ENCODE results near the gene ZNF329. TPM values are rescaled to one million over a fixed set of nuclear protein-coding genes. Genes with fewer than 3 reads are reported as not detected.

ZNF329 gene
- total and polyA plus RNA-seq, 9 of the 15 experiments (the other 6 are each of a cell fraction or from before 2014, with no cell fraction given) = 0.21 to 3.6 (median 2.2) TPM

DNA sequence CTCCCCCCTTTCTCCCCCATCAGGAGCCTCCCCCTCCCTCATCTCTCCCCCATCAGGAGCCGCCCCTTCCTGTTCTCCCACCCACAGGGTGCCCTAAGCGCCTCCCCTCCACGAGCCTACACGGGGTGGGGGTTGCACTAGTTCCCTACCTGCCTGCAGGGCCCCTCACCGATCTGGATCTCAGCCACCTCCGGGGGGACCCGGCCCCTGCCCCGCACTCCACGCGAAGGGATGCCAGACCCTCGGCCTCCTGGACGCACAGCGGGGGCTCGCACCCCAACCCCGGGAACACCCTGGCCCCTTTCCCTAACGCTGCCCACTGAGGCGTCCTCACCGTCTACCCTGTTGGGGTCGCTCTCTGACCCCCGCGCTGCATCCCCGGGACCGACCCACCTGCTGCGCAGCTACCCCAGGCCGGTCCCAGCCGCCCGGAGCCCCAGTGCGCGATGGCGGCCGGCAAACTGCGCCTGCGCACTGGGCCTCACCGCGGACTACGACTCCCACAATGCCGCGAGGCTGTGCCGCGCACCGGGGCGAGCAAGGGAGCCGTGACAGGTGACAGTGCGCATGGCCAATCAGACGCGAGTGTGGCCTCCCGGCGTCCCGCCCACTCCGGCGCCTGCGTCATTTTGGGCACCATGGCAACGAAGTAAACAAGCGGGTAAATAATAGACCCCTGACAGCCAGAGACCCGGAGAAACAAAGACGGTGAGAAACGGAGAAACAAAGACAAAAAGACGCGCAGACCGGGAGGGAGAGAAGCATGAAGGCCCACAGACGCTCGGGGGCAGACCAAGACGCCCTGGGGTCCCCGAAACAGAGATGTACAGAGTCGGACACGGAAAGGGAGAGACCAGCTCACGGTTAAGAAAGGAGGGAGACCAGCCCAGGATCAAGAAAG lies 52.6 kb downstream of the ZNF329 start, which contains the start of gene ZSCAN18 (continued):
- TF ChIP-seq, protein P1, sequence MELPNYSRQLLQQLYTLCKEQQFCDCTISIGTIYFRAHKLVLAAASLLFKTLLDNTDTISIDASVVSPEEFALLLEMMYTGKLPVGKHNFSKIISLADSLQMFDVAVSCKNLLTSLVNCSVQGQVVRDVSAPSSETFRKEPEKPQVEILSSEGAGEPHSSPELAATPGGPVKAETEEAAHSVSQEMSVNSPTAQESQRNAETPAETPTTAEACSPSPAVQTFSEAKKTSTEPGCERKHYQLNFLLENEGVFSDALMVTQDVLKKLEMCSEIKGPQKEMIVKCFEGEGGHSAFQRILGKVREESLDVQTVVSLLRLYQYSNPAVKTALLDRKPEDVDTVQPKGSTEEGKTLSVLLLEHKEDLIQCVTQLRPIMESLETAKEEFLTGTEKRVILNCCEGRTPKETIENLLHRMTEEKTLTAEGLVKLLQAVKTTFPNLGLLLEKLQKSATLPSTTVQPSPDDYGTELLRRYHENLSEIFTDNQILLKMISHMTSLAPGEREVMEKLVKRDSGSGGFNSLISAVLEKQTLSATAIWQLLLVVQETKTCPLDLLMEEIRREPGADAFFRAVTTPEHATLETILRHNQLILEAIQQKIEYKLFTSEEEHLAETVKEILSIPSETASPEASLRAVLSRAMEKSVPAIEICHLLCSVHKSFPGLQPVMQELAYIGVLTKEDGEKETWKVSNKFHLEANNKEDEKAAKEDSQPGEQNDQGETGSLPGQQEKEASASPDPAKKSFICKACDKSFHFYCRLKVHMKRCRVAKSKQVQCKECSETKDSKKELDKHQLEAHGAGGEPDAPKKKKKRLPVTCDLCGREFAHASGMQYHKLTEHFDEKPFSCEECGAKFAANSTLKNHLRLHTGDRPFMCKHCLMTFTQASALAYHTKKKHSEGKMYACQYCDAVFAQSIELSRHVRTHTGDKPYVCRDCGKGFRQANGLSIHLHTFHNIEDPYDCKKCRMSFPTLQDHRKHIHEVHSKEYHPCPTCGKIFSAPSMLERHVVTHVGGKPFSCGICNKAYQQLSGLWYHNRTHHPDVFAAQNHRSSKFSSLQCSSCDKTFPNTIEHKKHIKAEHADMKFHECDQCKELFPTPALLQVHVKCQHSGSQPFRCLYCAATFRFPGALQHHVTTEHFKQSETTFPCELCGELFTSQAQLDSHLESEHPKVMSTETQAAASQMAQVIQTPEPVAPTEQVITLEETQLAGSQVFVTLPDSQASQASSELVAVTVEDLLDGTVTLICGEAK (IDR thresholded peaks at IDR 0.05) = no peak
- TF ChIP-seq, protein P1 (CRISPR knock-in tag; IDR thresholded peaks at IDR 0.05) = no peak
- TF ChIP-seq, protein P2, sequence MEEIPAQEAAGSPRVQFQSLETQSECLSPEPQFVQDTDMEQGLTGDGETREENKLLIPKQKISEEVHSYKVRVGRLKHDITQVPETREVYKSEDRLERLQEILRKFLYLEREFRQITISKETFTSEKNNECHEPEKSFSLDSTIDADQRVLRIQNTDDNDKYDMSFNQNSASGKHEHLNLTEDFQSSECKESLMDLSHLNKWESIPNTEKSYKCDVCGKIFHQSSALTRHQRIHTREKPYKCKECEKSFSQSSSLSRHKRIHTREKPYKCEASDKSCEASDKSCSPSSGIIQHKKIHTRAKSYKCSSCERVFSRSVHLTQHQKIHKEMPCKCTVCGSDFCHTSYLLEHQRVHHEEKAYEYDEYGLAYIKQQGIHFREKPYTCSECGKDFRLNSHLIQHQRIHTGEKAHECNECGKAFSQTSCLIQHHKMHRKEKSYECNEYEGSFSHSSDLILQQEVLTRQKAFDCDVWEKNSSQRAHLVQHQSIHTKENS (CRISPR knock-in tag; IDR thresholded peaks at IDR 0.05) = no peak
- TF ChIP-seq ZNF384 (IDR thresholded peaks at IDR 0.05; ENCODE audit: low read depth, low read length) = no peak
- no peak for TF ChIP-seq ETV1 (tag; conservative IDR thresholded peaks at IDR 0.05; ENCODE audit: low read depth)
- no peak for TF ChIP-seq CEBPG (CRISPR knock-in tag; IDR thresholded peaks at IDR 0.05)
- no peak for TF ChIP-seq CEBPG (tag; conservative IDR thresholded peaks at IDR 0.05 in 1 of 2, IDR thresholded peaks at IDR 0.05 in 1 of 2)
- no peak for TF ChIP-seq HNRNPLL (IDR thresholded peaks at IDR 0.05; ENCODE audit: low read depth, low read length, poor library complexity, severe bottlenecking)
- no peak for TF ChIP-seq HMGN3 (IDR thresholded peaks at IDR 0.05; ENCODE audit: borderline replicate concordance, extremely low read depth, insufficient read length, low read depth, low read length)
- TF ChIP-seq CBFA2T2 (conservative IDR thresholded peaks at IDR 0.05) = no peak
- TF ChIP-seq MECOM (CRISPR knock-in tag; IDR thresholded peaks at IDR 0.05) = no peak
- TF ChIP-seq NFIX (CRISPR knock-in tag; IDR thresholded peaks at IDR 0.05; ENCODE audit: low read depth) = no peak
- no peak for TF ChIP-seq POLR2AphosphoS5 (IDR thresholded peaks at IDR 0.05; ENCODE audit: control insufficient read depth, insufficient read depth, low read depth, low read length)
- TF ChIP-seq, protein P3, sequence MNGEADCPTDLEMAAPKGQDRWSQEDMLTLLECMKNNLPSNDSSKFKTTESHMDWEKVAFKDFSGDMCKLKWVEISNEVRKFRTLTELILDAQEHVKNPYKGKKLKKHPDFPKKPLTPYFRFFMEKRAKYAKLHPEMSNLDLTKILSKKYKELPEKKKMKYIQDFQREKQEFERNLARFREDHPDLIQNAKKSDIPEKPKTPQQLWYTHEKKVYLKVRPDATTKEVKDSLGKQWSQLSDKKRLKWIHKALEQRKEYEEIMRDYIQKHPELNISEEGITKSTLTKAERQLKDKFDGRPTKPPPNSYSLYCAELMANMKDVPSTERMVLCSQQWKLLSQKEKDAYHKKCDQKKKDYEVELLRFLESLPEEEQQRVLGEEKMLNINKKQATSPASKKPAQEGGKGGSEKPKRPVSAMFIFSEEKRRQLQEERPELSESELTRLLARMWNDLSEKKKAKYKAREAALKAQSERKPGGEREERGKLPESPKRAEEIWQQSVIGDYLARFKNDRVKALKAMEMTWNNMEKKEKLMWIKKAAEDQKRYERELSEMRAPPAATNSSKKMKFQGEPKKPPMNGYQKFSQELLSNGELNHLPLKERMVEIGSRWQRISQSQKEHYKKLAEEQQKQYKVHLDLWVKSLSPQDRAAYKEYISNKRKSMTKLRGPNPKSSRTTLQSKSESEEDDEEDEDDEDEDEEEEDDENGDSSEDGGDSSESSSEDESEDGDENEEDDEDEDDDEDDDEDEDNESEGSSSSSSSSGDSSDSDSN (IDR thresholded peaks at IDR 0.05; ENCODE audit: borderline replicate concordance in 1 of 2, low read depth in 2 of 2, low read length in 2 of 2) = no peak

Measured in K562 (cell line).